Stimulated activated CD4-positive, alpha-beta T cell treated with anti-CD3 and anti-CD28 coated beads, Interleukin-15, amount 100 ng/mL, for 48 hours (primary cell): ENCODE data around the gene PRCC.
A peak's percentile ranks its signal among the peaks of the same experiment; 100 is the strongest.
"Not testable (repeated sequence)": the region's sequence is repeated elsewhere in the genome, so short reads cannot be mapped to it uniquely, and the experiment has no call there.

Experiments used
- DNase-seq, 2 donors: peaks; one replicate each; pipeline ENCODE4 v3.0.0-alpha.2; 2020; ENCODE audit warnings: low read depth in 2 of 2

The PRCC gene

GRCh38 chr1:156744344-156744743, 23.0 kb upstream of the PRCC start:
- DNase-seq: no peak

- DNase-seq: no peak
Observed at GRCh38 chr1:156744786-156745419, 22.4 kb upstream of the PRCC start.

- DNase-seq: no peak
Observed at GRCh38 chr1:156745881-156746280, 21.5 kb upstream of the PRCC start.

GRCh38 chr1:156746406-156746727, 21.0 kb upstream of the PRCC start:
- no peak for DNase-seq

- no peak for DNase-seq
Observed at GRCh38 chr1:156746728-156747631, 20.4 kb upstream of the PRCC start.

- DNase-seq: no peak
Observed at GRCh38 chr1:156747742-156748669, 19.3 kb upstream of the PRCC start.

GRCh38 chr1:156748670-156749418, 18.5 kb upstream of the PRCC start:
- no peak for DNase-seq

GRCh38 chr1:156749419-156750118, 17.8 kb upstream of the PRCC start:
- no peak for DNase-seq

- no peak for DNase-seq
Observed at GRCh38 chr1:156750191-156750672, 17.1 kb upstream of the PRCC start.

- DNase-seq: no peak
Observed at GRCh38 chr1:156750711-156751450, 16.5 kb upstream of the PRCC start.

GRCh38 chr1:156751451-156751756, 15.9 kb upstream of the PRCC start, which contains the start of gene HDGF:
Gene HDGF, minus strand, starts transcription at chr1:156751675. Its CDS starts 246 bp downstream, at chr1:156751429.
- no peak for DNase-seq

GRCh38 chr1:156751757-156752481, 15.4 kb upstream of the PRCC start:
- peak; percentile 96 to 98 for DNase-seq

- no peak for DNase-seq
Observed at GRCh38 chr1:156752843-156753482, 14.4 kb upstream of the PRCC start.

- DNase-seq: no peak
Observed at GRCh38 chr1:156754219-156754618, 13.1 kb upstream of the PRCC start.

- DNase-seq: no peak
Observed at GRCh38 chr1:156755527-156755950, 11.8 kb upstream of the PRCC start.

- DNase-seq: no peak
Observed at GRCh38 chr1:156756355-156756754, 11.0 kb upstream of the PRCC start.

- DNase-seq: not testable (repeated sequence)
Observed at GRCh38 chr1:156757572-156758253, 9.6 kb upstream of the PRCC start.

GRCh38 chr1:156760092-156760795, 7.1 kb upstream of the PRCC start:
- DNase-seq: no peak
